Parathyroid adenoma (tissue), 2 donors: ENCODE results near the gene HKDC1.

Experiments
- H2AFZ ChIP-seq: fragments of 300-600 bp; sonication (generic); one replicate; pipeline ENCODE4 v1.7.0; 2017; ENCODE audit warnings: antibody characterized with exemption, mild to moderate bottlenecking
- H3K27ac ChIP-seq: fragments of 300-600 bp; sonication (generic); one replicate; pipeline ENCODE4 v1.7.0; 2017
- H3K27me3 ChIP-seq: fragments of 300-600 bp; sonication (generic); one replicate; pipeline ENCODE4 v1.7.0; 2017; ENCODE audit warnings: low read length; ENCODE audit not compliant: control insufficient read depth, insufficient read depth
- H3K36me3 ChIP-seq: fragments of 300-600 bp; sonication (generic); one replicate; pipeline ENCODE4 v1.7.0; 2017; ENCODE audit warnings: low read length; ENCODE audit not compliant: control insufficient read depth, insufficient read depth
- H3K4me1 ChIP-seq: fragments of 300-600 bp; sonication (generic); one replicate; pipeline ENCODE4 v1.7.0; 2017; ENCODE audit warnings: control low read depth
- H3K4me2 ChIP-seq: fragments of 300-600 bp; sonication (generic); one replicate; pipeline ENCODE4 v1.7.0; 2017; ENCODE audit warnings: low read length
- H3K4me3 ChIP-seq: fragments of 300-600 bp; sonication (generic); one replicate; pipeline ENCODE4 v1.7.0; 2017; ENCODE audit warnings: low read depth, low read length
- H3K79me2 ChIP-seq: fragments of 300-600 bp; sonication (generic); one replicate; pipeline ENCODE4 v1.7.0; 2017; ENCODE audit warnings: control low read depth
- H3K9ac ChIP-seq: fragments of 300-600 bp; sonication (generic); one replicate; pipeline ENCODE4 v1.7.0; 2017; ENCODE audit warnings: mild to moderate bottlenecking
- H3K9me3 ChIP-seq: fragments of 300-600 bp; sonication (generic); one replicate; pipeline ENCODE4 v1.7.0; 2017; ENCODE audit warnings: low read length; ENCODE audit not compliant: control insufficient read depth
- CTCF ChIP-seq: fragments of 300-600 bp; sonication (generic); IDR thresholded peaks from one replicate; pipeline ENCODE4 v1.7.0; 2017; ENCODE audit warnings: antibody characterized with exemption, mild to moderate bottlenecking
- donor health status: primary hyperparathyroidism.

Gene HKDC1

GRCh38 chr10:69253171-69253570 lies 33.0 kb downstream of the HKDC1 start:
- no peaks in the 10 kb centered on the region for H3K9me3 ChIP-seq
- no peaks in the 10 kb centered on the region for H3K79me2 ChIP-seq
- H3K27ac ChIP-seq: no peak overlapping the region
- H2AFZ ChIP-seq: no peak overlapping the region
- no peaks in the 10 kb centered on the region for H3K36me3 ChIP-seq
- H3K9ac ChIP-seq: no peak overlapping the region
- H3K4me3 ChIP-seq: no peak overlapping the region
- no peak for TF ChIP-seq CTCF
- H3K27me3 ChIP-seq: no peaks in the 10 kb centered on the region
- no peaks in the 10 kb centered on the region for H3K4me1 ChIP-seq
- H3K4me2 ChIP-seq: no peak overlapping the region

GRCh38 chr10:69254877-69255276 lies 34.7 kb downstream of the HKDC1 start:
- Histone ChIP-seq H3K27me3 (no peaks in the 10 kb centered on the region), H3K9me3 (no peaks in the 10 kb centered on the region), H3K4me1 (no peaks in the 10 kb centered on the region), H3K27ac (no peak overlapping the region), H3K4me3 (no peak overlapping the region), H3K4me2 (no peak overlapping the region), H3K9ac (no peak overlapping the region), H3K79me2 (no peaks in the 10 kb centered on the region), H3K36me3 (no peaks in the 10 kb centered on the region), H2AFZ (no peak overlapping the region)
- no peak for TF ChIP-seq CTCF

DNA sequence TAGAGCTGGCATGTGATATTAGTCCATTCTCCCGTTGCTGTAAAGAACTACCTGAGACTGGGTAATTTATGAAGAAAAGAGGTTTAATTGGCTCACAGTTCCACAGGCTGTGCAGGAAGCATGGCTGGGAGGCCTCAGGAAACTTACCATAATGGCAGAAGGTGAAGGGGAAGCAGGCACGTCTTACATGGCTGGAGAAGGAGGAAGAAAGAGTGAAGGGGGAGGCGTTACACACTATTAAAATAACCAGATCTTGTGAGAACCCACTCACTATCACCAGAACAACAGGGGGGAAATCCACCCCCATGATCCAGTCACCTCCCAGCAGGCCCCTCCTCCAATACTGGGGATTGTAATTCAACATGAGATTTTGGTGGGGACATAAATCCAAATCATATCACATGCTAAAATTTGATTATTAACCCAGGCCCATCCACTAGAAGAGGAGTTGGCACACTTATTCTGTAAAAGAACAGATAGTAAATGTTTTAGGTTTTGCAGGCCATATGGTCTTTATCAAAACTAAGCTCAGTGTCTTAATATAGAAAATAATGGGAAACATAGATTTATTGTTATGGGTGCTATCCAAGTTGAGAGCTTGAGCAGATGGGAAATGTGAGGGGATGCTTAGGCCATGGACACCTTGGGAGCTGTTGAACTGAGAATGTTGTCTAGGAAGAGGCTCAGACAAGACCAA lies 39.6 kb downstream of the HKDC1 start:
- no peak overlapping the region for H3K4me3 ChIP-seq
- no peaks in the 10 kb centered on the region for H3K4me1 ChIP-seq
- no peak for TF ChIP-seq CTCF

DNA sequence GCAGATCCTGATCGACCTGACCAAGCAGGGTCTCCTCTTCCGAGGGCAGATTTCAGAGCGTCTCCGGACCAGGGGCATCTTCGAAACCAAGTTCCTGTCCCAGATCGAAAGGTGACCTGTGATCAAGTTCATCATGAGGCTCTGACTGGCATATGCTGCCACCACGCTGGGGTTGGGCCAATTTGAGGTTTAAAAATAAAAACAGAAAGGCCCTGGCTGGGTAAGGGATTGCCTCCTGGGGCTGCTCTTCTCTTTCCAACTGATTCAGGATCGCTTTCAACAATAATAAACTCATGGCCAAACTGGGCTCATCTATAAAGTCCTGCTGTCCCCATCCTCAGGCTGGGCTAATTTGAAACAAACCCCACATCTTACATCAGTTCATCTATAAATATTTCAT lies 41.1 kb downstream of the HKDC1 start:
- no peaks in the 10 kb centered on the region for H3K36me3 ChIP-seq
- H3K9ac ChIP-seq: no peak overlapping the region
- H3K27ac ChIP-seq: no peak overlapping the region
- no peaks in the 10 kb centered on the region for H3K79me2 ChIP-seq
- H3K9me3 ChIP-seq: no peaks in the 10 kb centered on the region
- no peak overlapping the region for H2AFZ ChIP-seq
- H3K4me2 ChIP-seq: no peak overlapping the region
- H3K4me1 ChIP-seq: no peaks in the 10 kb centered on the region
- H3K4me3 ChIP-seq: no peak overlapping the region
- TF ChIP-seq CTCF: no peak
- no peaks in the 10 kb centered on the region for H3K27me3 ChIP-seq

More for the DNA sequence above, 39.6 kb downstream of the HKDC1 start:
- H3K9me3 ChIP-seq: no peaks in the 10 kb centered on the region
- no peaks in the 10 kb centered on the region for H3K36me3 ChIP-seq
- H3K4me2 ChIP-seq: no peak overlapping the region
- H3K27ac ChIP-seq: no peak overlapping the region
- no peak overlapping the region for H2AFZ ChIP-seq
- no peak overlapping the region for H3K9ac ChIP-seq
- H3K27me3 ChIP-seq: no peaks in the 10 kb centered on the region
- H3K79me2 ChIP-seq: no peaks in the 10 kb centered on the region

- H3K9me3 ChIP-seq: no peaks in the 10 kb centered on the region
- TF ChIP-seq CTCF: no peak
- no peaks in the 10 kb centered on the region for H3K79me2 ChIP-seq
Observed at GRCh38 chr10:69262292-69262751, 42.2 kb downstream of the HKDC1 start.

More at GRCh38 chr10:69262292-69262751, 42.2 kb downstream of the HKDC1 start:
- H3K4me1 ChIP-seq: no peaks in the 10 kb centered on the region
- H2AFZ ChIP-seq: no peak overlapping the region
- no peak overlapping the region for H3K9ac ChIP-seq
- no peak overlapping the region for H3K4me2 ChIP-seq
- no peak overlapping the region for H3K27ac ChIP-seq
- H3K4me3 ChIP-seq: no peak overlapping the region
- no peaks in the 10 kb centered on the region for H3K36me3 ChIP-seq
- H3K27me3 ChIP-seq: no peaks in the 10 kb centered on the region
